Ovary (tissue), 9 donors: ENCODE data around the gene ZSWIM5. TPM values are rescaled to one million over a fixed set of nuclear protein-coding genes. Genes with fewer than 3 reads are reported as not detected.
"Not testable (repeated sequence)": the region's sequence is repeated elsewhere in the genome, so short reads cannot be mapped to it uniquely, and the experiment has no call there.

ENCODE experiments used
- DNase-seq, 5 donors: peaks; one replicate each; pipeline ENCODE4 v3.0.0-alpha.2; 2019 to 2020
- H3K27ac ChIP-seq, 2 donors: fragments of 200-600 bp; one replicate each; pipeline versions ENCODE4 v1.5.1 to v1.8.0; 2019 to 2022
- H3K27me3 ChIP-seq: fragments of 200-600 bp; one replicate; pipeline ENCODE4 v1.8.0; 2022
- H3K36me3 ChIP-seq: fragments of 200-600 bp; sonication (generic); one replicate; pipeline ENCODE4 v1.5.1; 2019
- H3K4me1 ChIP-seq: one replicate; pipeline ENCODE4 v1.8.1; 2013; ENCODE audit warnings: mild to moderate bottlenecking, moderate library complexity; ENCODE audit not compliant: insufficient read depth
- H3K4me3 ChIP-seq: fragments of 200-600 bp; sonication (generic); one replicate; pipeline ENCODE4 v1.5.1; 2017
- H3K9me3 ChIP-seq, 2 donors: fragments of 200-600 bp in 1 of 2; sonication (generic) in 1 of 2; one replicate each; pipeline versions ENCODE4 v1.5.1 to v1.8.1; 2013 to 2019; ENCODE audit warnings: mild to moderate bottlenecking in 1 of 2, moderate library complexity in 1 of 2
- CTCF ChIP-seq, 3 donors: fragments of 450-650 bp in 2 of 3; fragments of 200-600 bp in 1 of 3; IDR thresholded peaks; one replicate each; pipeline versions ENCODE4 v1.5.1 to v1.8.0; 2016 to 2022; ENCODE audit warnings: antibody characterized with exemption in 3 of 3, mild to moderate bottlenecking in 1 of 3
- EP300 ChIP-seq: sonication (generic); formaldehyde crosslinking; IDR thresholded peaks from one replicate; pipeline ENCODE4 v1.6.1; 2017; ENCODE audit warnings: antibody characterized with exemption
- POLR2A ChIP-seq: fragments of 450-650 bp; IDR thresholded peaks from one replicate; pipeline ENCODE4 v1.6.1; 2017; ENCODE audit warnings: antibody characterized with exemption, mild to moderate bottlenecking, moderate library complexity
- WGBS, 3 donors: extraction: QIAGEN DNeasy Blood & Tissue Kit in 1 of 3; methylation state at CpG; one replicate each; pipeline versions ENCODE4 v1.1.5 to v1.1.7; 2013 to 2017; 5-methylcytosine and 5-hydroxymethylcytosine counted together
- intact Hi-C, 4 donors: fragments of 100-400 bp; cut with DNase I; formaldehyde crosslinking; loops; one replicate each; pipeline versions ENCODE4 v1.11.0 to v1.15.1; 2022 to 2023
- polyA plus RNA-seq, 2 donors: library from polyadenylated mRNA; stranded (reverse); fragments of 200-250 nt in 1 of 2; fragments of 350-450 nt in 1 of 2; fragmentation: Illumina TruSeq in 1 of 2; extraction: RNeasy Lipid Tissue Mini Kit (QIAGEN cat#74804) in 1 of 2; gene quantifications; one replicate each; pipeline ENCODE4 v1.2.3, GENCODE V29; 2013 to 2014
- total RNA-seq, 7 donors: library from RNA; depleted of rRNA in 2 of 7; stranded (reverse); fragments of >200 nt in 2 of 7; fragmentation: NEBNext Ultra II Directional in 3 of 7; extraction: Animal tissue kit (Norgen Biotek cat#: 25700) in 3 of 7; gene quantifications; one replicate each; pipeline versions ENCODE4 v1.1.0 to v1.2.4, GENCODE V29; 2016 to 2023
- donor health status: DM: no; HTN: no; CAD: no; lungs with moderate emphysema.
- donor health status: DM: no; HTN: no; CAD: no.
- donor health status: Bipolar disorder and iron deficiency.
- donor health status: DM: yes; HTN: yes; CAD: no.
- donor health status: DM: no; HTN: no; CAD: no.
- donor health status: DM: yes; HTN: yes; CAD: no.

The ZSWIM5 gene
- total and polyA plus RNA-seq, 9 donors, result 6.0 to 13.3 (median 10.0) TPM

GRCh38 chr1:45134461-45134873 lies 71.9 kb downstream of the ZSWIM5 start:
- Histone ChIP-seq H3K9me3 (no peaks in the 10 kb centered on the region), H3K27ac (no peak overlapping the region)
- intact Hi-C loops, result no loop called here

GRCh38 chr1:45132719-45133118 lies 73.7 kb downstream of the ZSWIM5 start:
- intact Hi-C loops, result not testable (repeated sequence)
- 90 to 97% (median 97%) methylated on average over 2 of the region's 2 CpGs for WGBS, 3 donors

More at GRCh38 chr1:45134461-45134873, 71.9 kb downstream of the ZSWIM5 start:
- WGBS, 3 donors, result 80 to 95% (median 92%) methylated on average over 2 of the region's 2 CpGs
- no peak for DNase-seq
- H3K36me3 ChIP-seq, result no peaks in the 10 kb centered on the region
- no peak overlapping the region for H3K4me3 ChIP-seq
- TF ChIP-seq CTCF (IDR thresholded peaks at IDR 0.05), result no peak
- TF ChIP-seq POLR2A, result no peak
- no peak for TF ChIP-seq EP300
- peaks cover 2% of the 10 kb centered on the region for H3K4me1 ChIP-seq
- no peaks in the 10 kb centered on the region for H3K27me3 ChIP-seq

GRCh38 chr1:45123358-45123757 lies 83.0 kb downstream of the ZSWIM5 start:
- no peaks in the 10 kb centered on the region for H3K4me1 ChIP-seq
- 91 to 96% (median 96%) methylated on average over 2 of the region's 2 CpGs for WGBS, 3 donors

More at GRCh38 chr1:45132719-45133118, 73.7 kb downstream of the ZSWIM5 start:
- not testable (repeated sequence) for H3K27ac ChIP-seq, H3K4me1 ChIP-seq, H3K4me3 ChIP-seq, H3K27me3 ChIP-seq, H3K9me3 ChIP-seq, DNase-seq, H3K36me3 ChIP-seq

GRCh38 chr1:45122724-45123123 lies 83.7 kb downstream of the ZSWIM5 start:
- WGBS, 3 donors, result 89 to 98% (median 95%) methylated on average over 1 of the region's 1 CpG
- TF ChIP-seq POLR2A (no peak), EP300 (no peak), CTCF (IDR thresholded peaks at IDR 0.05) (no peak)

More at GRCh38 chr1:45123358-45123757, 83.0 kb downstream of the ZSWIM5 start:
- TF ChIP-seq CTCF (IDR thresholded peaks at IDR 0.05), result no peak
- TF ChIP-seq EP300, result no peak
- no peak for TF ChIP-seq POLR2A
- intact Hi-C loops, result no loop called here
- Histone ChIP-seq H3K36me3 (no peaks in the 10 kb centered on the region), H3K27me3 (no peaks in the 10 kb centered on the region), H3K9me3 (no peaks in the 10 kb centered on the region), H3K4me3 (no peak overlapping the region), H3K27ac (no peak overlapping the region)
- DNase-seq, result no peak

GRCh38 chr1:45117766-45118165 lies 88.6 kb downstream of the ZSWIM5 start:
- Histone ChIP-seq H3K4me1 (no peaks in the 10 kb centered on the region), H3K27ac (no peak overlapping the region), H3K27me3 (no peaks in the 10 kb centered on the region), H3K36me3 (no peaks in the 10 kb centered on the region), H3K9me3 (no peaks in the 10 kb centered on the region), H3K4me3 (no peak overlapping the region)
- no peak for DNase-seq
- intact Hi-C loops, result no loop called here
- TF ChIP-seq EP300, result no peak
- no peak for TF ChIP-seq CTCF (IDR thresholded peaks at IDR 0.05)
- TF ChIP-seq POLR2A, result no peak
- 96 to 100% (median 97%) methylated on average over 1 of the region's 1 CpG for WGBS, 3 donors

More at GRCh38 chr1:45122724-45123123, 83.7 kb downstream of the ZSWIM5 start:
- intact Hi-C loops, result no loop called here
- Histone ChIP-seq H3K36me3 (no peaks in the 10 kb centered on the region), H3K4me1 (no peaks in the 10 kb centered on the region), H3K9me3 (no peaks in the 10 kb centered on the region), H3K4me3 (no peak overlapping the region), H3K27ac (no peak overlapping the region), H3K27me3 (no peaks in the 10 kb centered on the region)
- no peak for DNase-seq
